ENCODE data around the gene FCRLB. TPM values are rescaled to one million over a fixed set of nuclear protein-coding genes. Genes with fewer than 3 reads are reported as not detected.

FCRLB gene
- total RNA-seq, 1 experiment from 2014 or later = not detected

DNA sequence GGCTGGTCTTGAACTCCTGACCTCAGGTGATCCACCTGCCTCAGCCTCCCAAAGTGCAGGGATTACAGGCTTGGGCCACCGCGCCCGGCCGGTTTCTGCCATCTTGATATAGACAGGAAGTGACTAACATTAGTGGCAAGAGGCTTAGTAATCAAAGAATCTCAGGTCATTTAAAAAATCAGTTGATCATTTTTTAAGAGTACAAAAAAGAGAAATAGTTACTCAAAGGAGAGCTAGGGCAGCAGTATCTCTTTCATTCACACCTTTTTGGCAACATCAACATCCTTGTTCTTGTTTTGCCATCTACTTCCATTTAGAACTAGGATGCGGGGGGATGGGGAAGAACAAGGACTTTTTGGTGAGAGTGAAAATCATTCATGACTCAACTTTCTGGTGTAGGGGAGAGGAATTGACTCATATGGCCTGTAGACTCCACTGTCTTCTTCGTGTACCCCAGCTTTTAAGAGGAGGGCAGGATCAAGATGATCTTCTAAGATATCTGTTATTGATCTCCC is 8.8 kb downstream of the FCRLB start:
- Mint-ChIP-seq H3K9me3 (no peaks in the 10 kb centered on the region), H3K27ac (no peak overlapping the region), H3K4me3 (no peak overlapping the region), H3K36me3 (ENCODE audit: insufficient read depth in 1 of 3, low read depth in 3 of 3) (peaks cover 0 to 2% (median 0%) of the 10 kb centered on the region in 3 experiments; a peak in 2 of 7 replicates), H3K4me1 (peaks cover 15 to 30% of the 10 kb centered on the region in 2 experiments), H3K27me3 (ENCODE audit: low read depth) (peaks cover 40% of the 10 kb centered on the region)
- Histone ChIP-seq H3K79me1 (ENCODE audit: insufficient read depth, low read depth, low read length, poor library complexity, severe bottlenecking) (no peaks in the 10 kb centered on the region), H3K23me2 (ENCODE audit: insufficient read length, low read depth, low read length, poor library complexity, severe bottlenecking) (peaks cover 9% of the 10 kb centered on the region), H2AFZ (ENCODE audit: low read length) (no peak overlapping the region), H3K27me3 (ENCODE audit: insufficient read depth, low read length) (peaks cover 9% of the 10 kb centered on the region; the same call in 1 of the 2 replicates), H3K9me3 (ENCODE audit: control insufficient read depth, low read depth, low read length) (no peaks in the 10 kb centered on the region), H2BK15ac (ENCODE audit: low read depth, low read length) (no peak overlapping the region), H3K79me2 (ENCODE audit: insufficient read depth, low read length) (no peaks in the 10 kb centered on the region), H3K4me2 (ENCODE audit: insufficient read depth, insufficient read length, low read length) (no peak overlapping the region), H2BK5ac (ENCODE audit: insufficient read length, low read length) (no peak overlapping the region), H2BK12ac (ENCODE audit: insufficient read length, low read depth, low read length) (no peak overlapping the region), H3K27ac (ENCODE audit: insufficient read length, low read depth, low read length) (no peak overlapping the region), H4K8ac (replicated peaks; ENCODE audit: insufficient read length, low read depth, low read length) (no peak overlapping the region), H3K18ac (ENCODE audit: insufficient read length, low read depth, low read length) (no peak overlapping the region), H4K91ac (ENCODE audit: insufficient read length, low read depth, low read length) (no peak overlapping the region), H3K9ac (ENCODE audit: extremely low read depth, insufficient read length, low read length) (no peak overlapping the region), H4K20me1 (ENCODE audit: control insufficient read depth, insufficient read depth, insufficient read length) (no peaks in the 10 kb centered on the region), H3T11ph (ENCODE audit: low read length) (no peak overlapping the region), H2AK5ac (ENCODE audit: insufficient read length, low read length) (no peak overlapping the region), H3K4ac (ENCODE audit: low read depth, low read length) (no peak overlapping the region), H3K4me1 (ENCODE audit: insufficient read depth, low read length) (no peaks in the 10 kb centered on the region; the same call in 1 of the 2 replicates), H3K56ac (ENCODE audit: insufficient read length, low read depth, low read length) (no peak overlapping the region), H4K5ac (ENCODE audit: insufficient read length, low read depth, low read length) (no peak overlapping the region), H2BK20ac (ENCODE audit: low read depth, low read length, poor library complexity, severe bottlenecking) (no peak overlapping the region), H3K14ac (ENCODE audit: insufficient read depth, low read length) (no peak overlapping the region), H3K23ac (ENCODE audit: insufficient read length, low read depth, low read length) (no peak overlapping the region), H2BK120ac (ENCODE audit: low read depth, low read length, poor library complexity, severe bottlenecking) (no peak overlapping the region)
- no CpG with 5 or more reads among the region's 6 CpGs for WGBS (ENCODE audit: extremely low coverage, insufficient read length, low lambda C conversion rate)
- DNase-seq = no peak
- TF ChIP-seq, protein P1, sequence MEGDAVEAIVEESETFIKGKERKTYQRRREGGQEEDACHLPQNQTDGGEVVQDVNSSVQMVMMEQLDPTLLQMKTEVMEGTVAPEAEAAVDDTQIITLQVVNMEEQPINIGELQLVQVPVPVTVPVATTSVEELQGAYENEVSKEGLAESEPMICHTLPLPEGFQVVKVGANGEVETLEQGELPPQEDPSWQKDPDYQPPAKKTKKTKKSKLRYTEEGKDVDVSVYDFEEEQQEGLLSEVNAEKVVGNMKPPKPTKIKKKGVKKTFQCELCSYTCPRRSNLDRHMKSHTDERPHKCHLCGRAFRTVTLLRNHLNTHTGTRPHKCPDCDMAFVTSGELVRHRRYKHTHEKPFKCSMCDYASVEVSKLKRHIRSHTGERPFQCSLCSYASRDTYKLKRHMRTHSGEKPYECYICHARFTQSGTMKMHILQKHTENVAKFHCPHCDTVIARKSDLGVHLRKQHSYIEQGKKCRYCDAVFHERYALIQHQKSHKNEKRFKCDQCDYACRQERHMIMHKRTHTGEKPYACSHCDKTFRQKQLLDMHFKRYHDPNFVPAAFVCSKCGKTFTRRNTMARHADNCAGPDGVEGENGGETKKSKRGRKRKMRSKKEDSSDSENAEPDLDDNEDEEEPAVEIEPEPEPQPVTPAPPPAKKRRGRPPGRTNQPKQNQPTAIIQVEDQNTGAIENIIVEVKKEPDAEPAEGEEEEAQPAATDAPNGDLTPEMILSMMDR (conservative IDR thresholded peaks at IDR 0.05) = no peak
